ENCODE results near the gene OSBPL8.

The OSBPL8 gene

DNA sequence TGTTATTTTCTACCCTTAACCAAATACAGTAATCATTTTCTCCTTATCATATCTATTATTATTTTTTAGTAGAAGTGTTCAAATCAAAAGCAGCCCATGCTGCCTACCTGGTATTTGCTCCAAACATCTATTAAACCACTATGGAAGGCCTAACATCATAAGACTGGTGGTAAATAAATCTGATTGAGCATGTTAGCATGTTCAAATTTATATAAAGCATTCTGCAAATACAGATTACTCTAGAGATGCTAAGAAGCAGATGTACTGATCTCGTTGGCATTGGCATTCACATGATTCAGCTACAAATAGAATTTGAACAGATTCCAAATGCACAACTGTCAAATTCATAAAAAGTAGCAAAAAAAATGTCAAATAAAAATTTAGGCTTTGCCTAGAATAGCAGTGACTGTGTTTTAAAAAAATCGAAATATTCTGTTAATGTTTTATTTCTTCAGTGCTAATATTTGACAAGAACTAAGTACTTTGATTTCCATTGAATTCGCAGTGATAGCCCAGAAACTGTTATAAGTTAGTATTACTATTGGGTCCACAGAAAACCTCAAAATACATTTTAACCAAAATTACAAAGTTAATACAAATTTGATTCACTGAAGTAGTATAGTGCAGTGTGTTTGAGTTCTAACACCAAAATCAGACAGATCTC, 9.4 kb upstream of the OSBPL8 start:
- no peak for DNase-seq (ENCODE audit: low read depth)
- TF ChIP-seq, protein P1, sequence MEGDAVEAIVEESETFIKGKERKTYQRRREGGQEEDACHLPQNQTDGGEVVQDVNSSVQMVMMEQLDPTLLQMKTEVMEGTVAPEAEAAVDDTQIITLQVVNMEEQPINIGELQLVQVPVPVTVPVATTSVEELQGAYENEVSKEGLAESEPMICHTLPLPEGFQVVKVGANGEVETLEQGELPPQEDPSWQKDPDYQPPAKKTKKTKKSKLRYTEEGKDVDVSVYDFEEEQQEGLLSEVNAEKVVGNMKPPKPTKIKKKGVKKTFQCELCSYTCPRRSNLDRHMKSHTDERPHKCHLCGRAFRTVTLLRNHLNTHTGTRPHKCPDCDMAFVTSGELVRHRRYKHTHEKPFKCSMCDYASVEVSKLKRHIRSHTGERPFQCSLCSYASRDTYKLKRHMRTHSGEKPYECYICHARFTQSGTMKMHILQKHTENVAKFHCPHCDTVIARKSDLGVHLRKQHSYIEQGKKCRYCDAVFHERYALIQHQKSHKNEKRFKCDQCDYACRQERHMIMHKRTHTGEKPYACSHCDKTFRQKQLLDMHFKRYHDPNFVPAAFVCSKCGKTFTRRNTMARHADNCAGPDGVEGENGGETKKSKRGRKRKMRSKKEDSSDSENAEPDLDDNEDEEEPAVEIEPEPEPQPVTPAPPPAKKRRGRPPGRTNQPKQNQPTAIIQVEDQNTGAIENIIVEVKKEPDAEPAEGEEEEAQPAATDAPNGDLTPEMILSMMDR (conservative IDR thresholded peaks at IDR 0.05; ENCODE audit: low read depth, low read length): no peak
- H3K4me3 ChIP-seq (ENCODE audit: low read length): no peak overlapping the region

DNA sequence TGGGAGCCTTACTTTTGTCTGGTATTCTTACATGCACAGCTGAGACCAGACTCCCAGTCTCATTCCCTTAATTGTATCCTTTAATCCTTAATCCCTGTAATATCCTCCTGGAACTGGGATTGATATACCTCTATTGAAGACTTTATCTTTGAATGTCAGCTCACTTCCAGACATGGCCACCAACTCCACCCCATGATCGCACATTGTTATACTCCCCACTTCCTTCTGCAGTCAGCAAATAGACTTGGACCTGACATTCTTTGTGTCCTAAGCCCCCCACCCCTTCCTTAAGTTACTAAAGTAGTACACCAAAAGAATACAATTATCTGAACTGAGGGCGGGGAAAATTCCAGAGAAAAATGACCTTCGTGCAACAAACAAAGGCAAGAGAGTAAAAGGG, 8.6 kb upstream of the OSBPL8 start:
- no peak overlapping the region for H3K4me3 ChIP-seq (ENCODE audit: low read length)
- TF ChIP-seq, protein P1 (conservative IDR thresholded peaks at IDR 0.05; ENCODE audit: low read depth, low read length): no peak
- no peak for DNase-seq (ENCODE audit: low read depth)

DNA sequence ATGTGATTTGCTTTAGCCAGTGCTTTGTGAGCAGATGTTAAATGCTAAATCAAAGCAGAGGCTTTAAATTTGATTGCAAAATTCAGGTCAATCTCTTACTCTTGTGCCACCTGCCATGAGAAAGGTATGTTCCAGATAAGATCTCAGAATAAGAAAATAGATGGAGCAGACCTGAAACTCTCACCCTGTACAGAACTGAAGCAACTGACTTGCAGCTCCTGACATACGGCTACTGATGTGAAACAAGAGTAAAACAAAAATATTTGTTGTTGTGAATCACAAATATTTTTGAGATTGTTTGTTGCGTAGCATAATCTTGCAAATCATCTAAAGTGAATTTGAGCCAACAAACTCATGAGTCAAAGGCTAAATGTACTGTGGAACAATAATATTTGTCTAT, 3.5 kb upstream of the OSBPL8 start:
- no peak overlapping the region for H3K4me3 ChIP-seq (ENCODE audit: low read length)
- DNase-seq (ENCODE audit: low read depth): no peak
- TF ChIP-seq, protein P1 (conservative IDR thresholded peaks at IDR 0.05; ENCODE audit: low read depth, low read length): no peak

DNA sequence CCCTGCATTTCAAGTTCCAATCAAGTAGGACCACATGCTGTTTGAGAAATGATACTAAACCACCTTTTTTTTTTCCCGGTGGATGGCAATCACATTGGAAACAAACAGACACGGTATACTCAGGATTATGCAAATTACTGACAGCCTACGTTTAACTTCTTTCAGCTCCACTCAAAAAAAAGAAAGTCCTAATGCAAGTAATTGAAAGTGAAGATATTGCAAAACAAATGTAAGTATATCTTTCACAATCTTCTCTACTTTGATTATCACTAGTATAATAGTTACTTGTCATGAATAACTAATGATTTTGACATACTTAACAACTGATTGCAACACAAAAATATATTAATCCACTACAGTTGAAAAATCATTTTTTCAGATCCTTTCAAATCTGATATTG, 2.6 kb upstream of the OSBPL8 start:
- no peak for DNase-seq (ENCODE audit: low read depth)
- TF ChIP-seq, protein P1 (conservative IDR thresholded peaks at IDR 0.05; ENCODE audit: low read depth, low read length): no peak
- no peak overlapping the region for H3K4me3 ChIP-seq (ENCODE audit: low read length)

DNA sequence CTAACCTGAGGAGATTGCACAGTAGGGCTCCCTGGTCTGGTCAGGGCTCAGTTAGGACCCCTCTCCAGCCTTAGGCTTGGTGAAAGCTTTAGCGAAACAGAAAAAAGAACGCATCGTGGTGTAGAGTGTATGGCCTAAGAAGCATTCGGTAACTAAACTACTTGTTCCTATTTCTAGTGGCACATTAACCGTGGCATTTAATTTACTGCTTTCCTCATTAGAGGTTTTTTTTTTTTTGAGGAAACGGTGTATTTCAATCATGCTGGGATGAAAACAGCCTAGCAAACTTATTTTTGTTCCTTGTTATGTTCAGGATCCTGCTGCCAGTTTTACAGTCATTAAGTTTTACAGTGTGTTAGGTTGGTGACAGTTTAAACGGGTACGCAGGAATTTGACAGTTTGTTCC, 518 bp upstream of the OSBPL8 start:
- TF ChIP-seq, protein P1 (conservative IDR thresholded peaks at IDR 0.05; ENCODE audit: low read depth, low read length): no peak
- DNase-seq (ENCODE audit: low read depth): no peak

DNA sequence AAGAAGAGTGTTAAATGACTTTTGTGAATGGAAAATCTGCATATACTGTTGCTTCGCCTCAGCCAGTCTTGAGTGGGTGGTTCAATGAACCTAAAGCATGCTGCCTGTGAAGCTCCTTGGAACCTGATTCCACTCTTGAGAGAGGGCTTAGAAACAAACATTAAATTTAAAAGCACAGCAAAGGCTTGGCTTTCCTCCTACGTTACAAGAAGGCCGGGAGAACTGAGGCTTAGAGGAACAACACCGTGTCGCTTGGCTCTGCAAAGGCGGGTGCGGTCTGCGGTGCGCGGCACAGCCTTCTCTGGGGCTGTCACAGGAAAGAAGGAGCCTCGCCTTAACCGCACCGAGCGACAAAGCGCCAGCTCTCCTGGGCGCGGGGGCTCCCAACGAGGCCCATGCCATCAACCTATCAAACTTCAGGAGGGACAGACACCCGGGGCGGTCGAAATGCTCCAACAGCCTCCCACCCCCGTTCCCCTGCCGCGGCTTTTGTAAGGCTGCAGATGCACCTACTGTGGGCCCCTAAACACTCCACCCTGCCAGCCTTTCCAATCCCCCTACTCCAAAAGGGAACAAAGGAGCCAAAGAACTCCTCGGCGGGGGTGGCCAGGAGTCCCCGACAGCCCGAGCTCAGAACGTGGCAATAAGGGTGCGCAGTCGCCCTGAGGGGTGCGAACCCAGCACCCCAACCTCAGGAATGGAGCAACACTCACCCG, 729 bp downstream of the OSBPL8 start:
- TF ChIP-seq, protein P1 (conservative IDR thresholded peaks at IDR 0.05; ENCODE audit: low read depth, low read length): no peak
- peak overlapping the region; percentile 96 for H3K4me3 ChIP-seq (ENCODE audit: low read length)
- no peak for DNase-seq (ENCODE audit: low read depth)

More for the DNA sequence above, 518 bp upstream of the OSBPL8 start:
- H3K4me3 ChIP-seq (ENCODE audit: low read length): peak overlapping the region; percentile 96

DNA sequence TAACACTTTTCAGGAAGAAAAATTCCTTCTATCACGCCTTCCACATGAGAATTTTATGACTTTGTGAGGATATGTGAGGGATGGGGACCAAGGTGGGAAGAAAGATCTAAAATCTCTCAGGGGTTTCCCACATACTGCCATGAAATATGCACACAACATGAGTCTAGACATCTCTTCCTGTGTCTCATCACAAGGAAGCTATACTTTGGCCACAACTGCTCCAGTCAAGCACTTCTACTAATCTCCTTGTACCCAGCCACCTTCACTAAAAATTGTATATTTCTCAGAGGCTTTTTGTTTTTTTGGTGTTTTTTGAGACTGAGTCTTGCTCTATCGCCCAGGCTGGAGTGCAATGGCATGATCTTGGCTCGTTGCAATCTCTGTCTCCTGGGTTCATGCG, 3.2 kb downstream of the OSBPL8 start:
- TF ChIP-seq, protein P1 (conservative IDR thresholded peaks at IDR 0.05; ENCODE audit: low read depth, low read length): no peak
- no peak overlapping the region for H3K4me3 ChIP-seq (ENCODE audit: low read length)
- no peak for DNase-seq (ENCODE audit: low read depth)

Measured in retinal pigment epithelial cell (primary cell).